ENCODE measurements around the gene TRAF3IP1. TPM values are rescaled to one million over a fixed set of nuclear protein-coding genes. Genes with fewer than 3 reads are reported as not detected.
A peak's percentile ranks its signal among the peaks of the same experiment; 100 is the strongest.

The TRAF3IP1 gene
- total RNA-seq, 4 donors from 2014 or later, result 12.6 to 41.8 (median 27.6) TPM

GRCh38 chr2:238448031-238448955 lies 128.0 kb downstream of the TRAF3IP1 start:
- H3K4me3 ChIP-seq, result no peak overlapping the region
- H3K9me3 ChIP-seq, result no peaks in the 10 kb centered on the region
- no peaks in the 10 kb centered on the region for H3K27me3 ChIP-seq
- TF ChIP-seq CTCF (IDR thresholded peaks at IDR 0.05), result no peak
- no peak for TF ChIP-seq POLR2A (IDR thresholded peaks at IDR 0.05)
- no peaks in the 10 kb centered on the region for H3K4me1 ChIP-seq
- no peaks in the 10 kb centered on the region for H3K36me3 ChIP-seq
- H3K27ac ChIP-seq, result no peak overlapping the region
- DNase-seq, result no peak
- intact Hi-C loops (cut with DNase I; ENCODE audit: low total_unique reads), result no loop called here

- H3K4me3 ChIP-seq, result no peak overlapping the region
- no peak for DNase-seq
- no peaks in the 10 kb centered on the region for H3K36me3 ChIP-seq
- H3K9me3 ChIP-seq, result no peaks in the 10 kb centered on the region
- H3K27me3 ChIP-seq, result no peaks in the 10 kb centered on the region
- TF ChIP-seq CTCF (IDR thresholded peaks at IDR 0.05) (no peak), POLR2A (IDR thresholded peaks at IDR 0.05) (no peak)
- no peak overlapping the region for H3K27ac ChIP-seq
- no peaks in the 10 kb centered on the region for H3K4me1 ChIP-seq
- intact Hi-C loops (cut with DNase I; ENCODE audit: low total_unique reads), result no loop called here
Measured at GRCh38 chr2:238449241-238449640, 128.9 kb downstream of the TRAF3IP1 start.

- DNase-seq, result peak; percentile 33 to 54
- TF ChIP-seq POLR2A (IDR thresholded peaks at IDR 0.05) (no peak), CTCF (IDR thresholded peaks at IDR 0.05) (no peak)
- H3K9me3 ChIP-seq, result no peaks in the 10 kb centered on the region
- no peaks in the 10 kb centered on the region for H3K36me3 ChIP-seq
- no peak overlapping the region for H3K27ac ChIP-seq
- intact Hi-C loops (cut with DNase I; ENCODE audit: low total_unique reads), result no loop called here
- H3K4me3 ChIP-seq, result no peak overlapping the region
- no peaks in the 10 kb centered on the region for H3K27me3 ChIP-seq
- H3K4me1 ChIP-seq, result no peaks in the 10 kb centered on the region
Measured at GRCh38 chr2:238449909-238450417, 129.6 kb downstream of the TRAF3IP1 start.

- no peak for TF ChIP-seq POLR2A (IDR thresholded peaks at IDR 0.05)
- no peak for TF ChIP-seq CTCF (IDR thresholded peaks at IDR 0.05)
- H3K4me1 ChIP-seq, result no peaks in the 10 kb centered on the region
- no peak overlapping the region for H3K27ac ChIP-seq
- H3K9me3 ChIP-seq, result no peaks in the 10 kb centered on the region
- intact Hi-C loops (cut with DNase I; ENCODE audit: low total_unique reads), result no loop called here
- H3K4me3 ChIP-seq, result no peak overlapping the region
- H3K36me3 ChIP-seq, result no peaks in the 10 kb centered on the region
- H3K27me3 ChIP-seq, result no peaks in the 10 kb centered on the region
- DNase-seq, result no peak
Measured at GRCh38 chr2:238450440-238450861, 130.1 kb downstream of the TRAF3IP1 start.

Small RNAs within 50 kb of the gene (small RNA-seq; reads per million reads assigned to genes)
- not detected for gene RNU6-234P

Other genes starting within 250 kb of the TRAF3IP1 start
- gene ESPNL, start 220.2 kb upstream of the TRAF3IP1 start, total RNA-seq, result 1 to 10 TPM in 1 of 4 donors, under 1 TPM in 1, not detected in 2; 0.34 to 7.7 TPM
- gene KLHL30, start 181.8 kb upstream of the TRAF3IP1 start, total RNA-seq, result 1 to 10 TPM in 1 of 4 donors, under 1 TPM in 2, not detected in 1; under 0.01 to 3.3 (median 0.62) TPM
- under 1 TPM in 1 of 4 donors, not detected in 3; 0.83 TPM for gene ERFE, start 161.5 kb upstream of the TRAF3IP1 start, total RNA-seq
- 10 to 100 TPM in 3 of 4 donors, 1 to 10 TPM in 1; 9.2 to 78.0 (median 29.1) TPM for gene ILKAP, start 116.8 kb upstream of the TRAF3IP1 start, total RNA-seq
- 10 to 100 TPM in 2 of 4 donors, 1 to 10 TPM in 1, not detected in 1; 9.5 to 33.3 (median 10.2) TPM for gene HES6, start 80.5 kb upstream of the TRAF3IP1 start, total RNA-seq
- gene PER2, start 31.9 kb upstream of the TRAF3IP1 start, total RNA-seq, result 10 to 100 TPM in 3 of 4 donors, 1 to 10 TPM in 1; 2.9 to 40.9 (median 19.9) TPM
- gene ASB1, start 106.4 kb downstream of the TRAF3IP1 start, total RNA-seq, result 10 to 100 TPM in 2 of 4 donors, 1 to 10 TPM in 2; 4.9 to 40.5 (median 18.6) TPM

All from uterus (tissue), 4 donors.